NCI-H345 treated with DMSO at 0.1 percent for 48 hours (cell line): ENCODE data around the gene HDGFL1.

ENCODE experiments used
- DNase-seq: peaks from one replicate; lab custom pipeline; 2025; ENCODE audit not compliant: unreplicated experiment; lab: John Stamatoyannopoulos, UW

Gene HDGFL1

GRCh38 chr6:22569281-22570184 lies at the start of gene HDGFL1:
Gene HDGFL1, plus strand, starts transcription at chr6:22569566. Its CDS starts 10 bp downstream, at chr6:22569576.
- no peak for DNase-seq

GRCh38 chr6:22521035-22521434 lies 48.3 kb upstream of the HDGFL1 start:
- DNase-seq, result no peak

GRCh38 chr6:22526736-22527135 lies 42.6 kb upstream of the HDGFL1 start:
- DNase-seq, result no peak

GRCh38 chr6:22529866-22530265 lies 39.5 kb upstream of the HDGFL1 start:
- no peak for DNase-seq

GRCh38 chr6:22530506-22530905 lies 38.9 kb upstream of the HDGFL1 start:
- DNase-seq, result no peak

- no peak for DNase-seq
Observed at GRCh38 chr6:22536122-22536521, 33.2 kb upstream of the HDGFL1 start.

GRCh38 chr6:22544476-22544875 lies 24.9 kb upstream of the HDGFL1 start:
- DNase-seq, result no peak

- no peak for DNase-seq
Observed at GRCh38 chr6:22545051-22545450, 24.3 kb upstream of the HDGFL1 start.

- no peak for DNase-seq
Observed at GRCh38 chr6:22546236-22546635, 23.1 kb upstream of the HDGFL1 start.

GRCh38 chr6:22550971-22551670 lies 18.2 kb upstream of the HDGFL1 start:
- no peak for DNase-seq

GRCh38 chr6:22556266-22556665 lies 13.1 kb upstream of the HDGFL1 start:
- no peak for DNase-seq

- DNase-seq, result no peak
Observed at GRCh38 chr6:22557007-22557406, 12.4 kb upstream of the HDGFL1 start.

GRCh38 chr6:22558288-22558882 lies 11.0 kb upstream of the HDGFL1 start:
- no peak for DNase-seq

- no peak for DNase-seq
Observed at GRCh38 chr6:22568854-22569253, 512 bp upstream of the HDGFL1 start.

GRCh38 chr6:22570185-22570551 lies 802 bp downstream of the HDGFL1 start:
- DNase-seq, result no peak

GRCh38 chr6:22575190-22575589 lies 5.8 kb downstream of the HDGFL1 start:
- no peak for DNase-seq

- DNase-seq, result no peak
Observed at GRCh38 chr6:22579439-22579838, 10.1 kb downstream of the HDGFL1 start.

GRCh38 chr6:22580337-22580736 lies 11.0 kb downstream of the HDGFL1 start:
- DNase-seq, result no peak

- DNase-seq, result no peak
Observed at GRCh38 chr6:22582417-22583205, 13.2 kb downstream of the HDGFL1 start.

- DNase-seq, result no peak
Observed at GRCh38 chr6:22583230-22583629, 13.9 kb downstream of the HDGFL1 start.

- DNase-seq, result no peak
Observed at GRCh38 chr6:22583927-22584326, 14.6 kb downstream of the HDGFL1 start.
